ENCODE data around the gene PPM1L. TPM values are rescaled to one million over a fixed set of nuclear protein-coding genes. Genes with fewer than 3 reads are reported as not detected.

PPM1L gene
- total and polyA plus RNA-seq, 8 donors, result 5.1 to 12.7 (median 5.4) TPM

DNA sequence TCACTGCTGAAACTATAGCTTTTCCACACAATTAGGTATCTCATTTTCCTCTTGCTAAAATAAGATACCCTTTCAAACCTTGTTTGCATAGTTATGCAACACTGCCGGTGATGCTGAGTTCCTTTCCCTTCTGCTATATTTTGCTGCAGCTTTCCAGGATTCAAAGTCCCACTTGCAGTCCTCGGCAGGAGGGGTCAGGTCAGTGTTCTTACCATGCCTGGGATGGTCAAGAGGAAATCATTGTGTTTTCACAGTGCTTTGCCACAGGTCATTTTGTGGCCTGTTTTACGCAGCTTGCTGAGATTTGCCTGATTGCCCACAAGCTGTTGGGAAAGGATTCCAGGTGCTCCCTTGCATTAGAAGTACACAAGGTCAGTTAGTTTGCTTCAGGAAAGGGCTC, 192.2 kb downstream of the PPM1L start:
- TF ChIP-seq, protein P1, sequence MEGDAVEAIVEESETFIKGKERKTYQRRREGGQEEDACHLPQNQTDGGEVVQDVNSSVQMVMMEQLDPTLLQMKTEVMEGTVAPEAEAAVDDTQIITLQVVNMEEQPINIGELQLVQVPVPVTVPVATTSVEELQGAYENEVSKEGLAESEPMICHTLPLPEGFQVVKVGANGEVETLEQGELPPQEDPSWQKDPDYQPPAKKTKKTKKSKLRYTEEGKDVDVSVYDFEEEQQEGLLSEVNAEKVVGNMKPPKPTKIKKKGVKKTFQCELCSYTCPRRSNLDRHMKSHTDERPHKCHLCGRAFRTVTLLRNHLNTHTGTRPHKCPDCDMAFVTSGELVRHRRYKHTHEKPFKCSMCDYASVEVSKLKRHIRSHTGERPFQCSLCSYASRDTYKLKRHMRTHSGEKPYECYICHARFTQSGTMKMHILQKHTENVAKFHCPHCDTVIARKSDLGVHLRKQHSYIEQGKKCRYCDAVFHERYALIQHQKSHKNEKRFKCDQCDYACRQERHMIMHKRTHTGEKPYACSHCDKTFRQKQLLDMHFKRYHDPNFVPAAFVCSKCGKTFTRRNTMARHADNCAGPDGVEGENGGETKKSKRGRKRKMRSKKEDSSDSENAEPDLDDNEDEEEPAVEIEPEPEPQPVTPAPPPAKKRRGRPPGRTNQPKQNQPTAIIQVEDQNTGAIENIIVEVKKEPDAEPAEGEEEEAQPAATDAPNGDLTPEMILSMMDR (IDR thresholded peaks at IDR 0.05), result no peak
- no peaks in the 10 kb centered on the region for H3K27me3 ChIP-seq
- H3K9me3 ChIP-seq, result no peaks in the 10 kb centered on the region
- no peak overlapping the region for H3K27ac ChIP-seq
- no peak for ATAC-seq
- DNase-seq, result no peak
- H3K4me1 ChIP-seq, result no peaks in the 10 kb centered on the region
- no peaks in the 10 kb centered on the region for H3K36me3 ChIP-seq
- H3K4me3 ChIP-seq, result no peak overlapping the region
- intact Hi-C loops (cut with DNase I), result no loop called here

DNA sequence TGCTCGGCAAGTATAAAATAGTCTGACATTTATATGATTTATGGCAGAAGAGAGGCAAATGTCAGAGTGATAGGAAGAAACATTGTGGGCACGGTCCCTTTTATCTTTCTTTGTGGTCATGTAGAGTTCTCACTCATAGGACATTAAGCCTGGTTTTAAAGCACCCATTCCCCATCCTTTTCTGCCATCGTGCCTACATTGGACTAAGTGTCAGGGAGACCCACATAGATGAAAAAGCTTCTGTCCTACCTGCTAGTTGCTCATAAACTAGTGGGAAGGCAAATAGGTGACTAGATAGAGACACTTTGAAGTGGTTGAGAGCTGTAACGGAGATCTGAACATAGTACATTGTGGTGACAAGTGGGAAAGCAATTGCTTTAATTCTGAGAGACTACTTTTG, 193.4 kb downstream of the PPM1L start:
- TF ChIP-seq, protein P1 (IDR thresholded peaks at IDR 0.05), result no peak
- Histone ChIP-seq H3K9me3 (no peaks in the 10 kb centered on the region), H3K4me3 (no peak overlapping the region), H3K4me1 (no peaks in the 10 kb centered on the region), H3K27ac (no peak overlapping the region), H3K27me3 (no peaks in the 10 kb centered on the region), H3K36me3 (no peaks in the 10 kb centered on the region)
- intact Hi-C loops (cut with DNase I), result no loop called here
- no peak for ATAC-seq
- DNase-seq, result no peak

DNA sequence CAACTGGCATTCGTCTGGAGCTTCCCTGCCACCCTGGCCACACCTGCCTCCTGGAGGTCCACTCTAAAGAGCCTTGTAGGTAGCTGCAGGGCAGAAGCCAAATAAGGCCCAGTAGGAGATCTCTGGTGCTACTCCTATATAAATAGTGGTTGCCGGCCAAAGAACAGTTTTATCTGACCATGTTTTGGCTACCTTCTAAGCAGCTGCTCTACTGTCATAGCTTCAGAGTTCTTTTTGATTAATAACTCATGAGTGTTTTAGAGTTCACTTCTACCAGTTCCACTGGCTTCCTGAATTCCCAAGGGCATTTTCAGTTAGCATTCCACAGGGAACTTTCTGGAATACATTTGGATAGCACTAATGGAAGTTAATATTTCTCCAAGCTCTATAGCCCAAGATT, 194.5 kb downstream of the PPM1L start:
- no peaks in the 10 kb centered on the region for H3K36me3 ChIP-seq
- H3K27me3 ChIP-seq, result no peaks in the 10 kb centered on the region
- ATAC-seq (no peak), DNase-seq (no peak)
- H3K4me3 ChIP-seq, result no peak overlapping the region
- no peaks in the 10 kb centered on the region for H3K9me3 ChIP-seq
- intact Hi-C loops (cut with DNase I), result no loop called here
- no peaks in the 10 kb centered on the region for H3K4me1 ChIP-seq
- H3K27ac ChIP-seq, result no peak overlapping the region
- TF ChIP-seq, protein P1 (IDR thresholded peaks at IDR 0.05), result no peak

DNA sequence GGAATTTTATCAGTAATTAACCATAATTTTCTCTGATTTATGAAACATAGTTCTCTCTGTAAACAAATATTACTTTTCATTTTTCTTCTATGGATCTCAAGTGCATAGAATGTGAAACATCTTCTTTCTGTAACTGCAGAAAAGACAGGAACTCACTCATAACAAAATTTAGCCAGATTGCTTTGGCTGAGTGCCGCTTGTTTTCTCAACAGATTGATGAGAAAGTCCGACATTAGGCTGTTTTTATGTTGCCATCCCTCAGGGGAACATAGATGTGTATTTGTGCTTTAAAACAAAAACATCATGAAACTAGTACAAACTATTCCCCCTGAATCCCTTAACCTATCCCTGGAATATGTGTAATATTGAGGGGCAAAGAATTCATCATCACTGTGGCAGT, 194.9 kb downstream of the PPM1L start:
- H3K36me3 ChIP-seq, result no peaks in the 10 kb centered on the region
- TF ChIP-seq, protein P1 (IDR thresholded peaks at IDR 0.05), result no peak
- H3K4me3 ChIP-seq, result no peak overlapping the region
- no peaks in the 10 kb centered on the region for H3K4me1 ChIP-seq
- ATAC-seq, result no peak
- H3K27ac ChIP-seq, result no peak overlapping the region
- DNase-seq, result no peak
- intact Hi-C loops (cut with DNase I), result no loop called here
- H3K9me3 ChIP-seq, result no peaks in the 10 kb centered on the region
- H3K27me3 ChIP-seq, result no peaks in the 10 kb centered on the region

DNA sequence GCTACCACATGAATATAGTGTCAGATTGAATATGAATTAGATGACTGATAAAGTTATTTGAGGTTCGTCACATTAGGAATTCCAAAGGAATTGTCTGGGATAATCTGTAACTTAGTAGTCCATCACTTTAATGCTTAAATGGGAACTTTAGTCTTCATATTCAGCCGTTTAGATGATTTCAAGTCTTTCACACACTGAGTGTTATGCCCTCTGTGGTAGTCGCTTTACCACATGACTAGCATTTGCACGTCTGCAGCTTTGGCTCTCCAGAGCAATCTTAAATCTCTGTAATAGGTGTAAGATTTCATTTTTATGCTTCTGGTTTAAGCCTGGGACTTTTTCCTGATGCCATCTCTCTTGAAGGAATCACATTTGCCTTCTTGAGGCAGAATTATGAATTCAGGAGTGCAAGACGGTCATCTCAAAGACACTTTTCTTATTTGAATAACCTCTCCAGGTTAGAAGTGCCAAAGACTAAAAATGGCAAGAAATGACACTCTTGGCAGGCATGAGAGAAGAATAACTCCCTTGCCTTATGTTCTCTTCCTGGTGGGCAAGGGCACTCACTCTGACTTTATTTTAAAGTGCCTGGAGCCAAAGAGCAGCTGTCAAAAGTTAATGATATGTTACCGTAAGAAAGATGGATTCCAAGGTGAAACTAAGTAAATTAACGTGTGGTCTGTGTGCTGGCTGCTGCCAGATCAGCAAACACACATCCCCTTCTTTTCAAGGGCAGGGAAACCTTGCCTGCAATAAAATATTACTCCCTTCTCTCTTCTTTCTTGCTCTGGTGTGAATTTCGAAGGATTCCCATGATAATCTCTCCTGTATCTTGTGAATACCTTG, 195.8 kb downstream of the PPM1L start:
- intact Hi-C loops (cut with DNase I), result no loop called here
- Histone ChIP-seq H3K9me3 (no peaks in the 10 kb centered on the region), H3K27me3 (no peaks in the 10 kb centered on the region), H3K36me3 (no peaks in the 10 kb centered on the region), H3K27ac (no peak overlapping the region), H3K4me3 (no peak overlapping the region), H3K4me1 (no peaks in the 10 kb centered on the region)
- DNase-seq, result no peak
- TF ChIP-seq, protein P1 (IDR thresholded peaks at IDR 0.05), result no peak
- peak; percentile 37 for ATAC-seq

All from left lung (tissue), 10 donors.